Dermis microvascular lymphatic vessel endothelial cell (primary cell): Measurements from ENCODE around the gene RIPOR2. TPM values are rescaled to one million over a fixed set of nuclear protein-coding genes. Genes with fewer than 3 reads are reported as not detected.

Source experiments
- DNase-seq, 2 donors: peaks; one replicate each; pipeline versions ENCODE4 v3.0.0 to v3.0.0-alpha.2; 2010; ENCODE audit warnings: low read depth in 2 of 2
- total RNA-seq: library from RNA; depleted of rRNA; stranded (reverse); fragments of >200 nt; gene quantifications from 2 replicates; pipeline ENCODE4 v1.2.1, GENCODE V29; 2014

The RIPOR2 gene
- total RNA-seq, 1 donor from 2014 or later, result 0.13 TPM

DNA sequence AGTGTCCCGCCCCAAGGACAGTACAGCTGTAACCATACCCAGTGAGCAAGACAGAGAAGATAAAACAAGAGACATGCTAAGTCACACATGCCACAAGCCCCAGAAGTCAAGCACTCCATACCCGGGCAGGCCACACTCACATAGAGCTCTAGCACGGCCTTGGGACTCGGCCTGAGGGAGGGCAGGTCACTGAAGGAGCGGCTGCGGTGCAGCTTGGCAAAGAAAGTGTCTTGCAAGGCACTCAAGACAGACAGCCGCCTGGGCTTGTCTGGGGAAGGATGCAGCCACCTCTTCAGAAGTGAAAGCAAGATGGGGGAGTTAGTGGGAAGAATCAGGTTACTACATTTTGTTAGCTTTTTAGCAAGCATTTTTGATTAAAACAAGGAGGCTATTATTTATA, 88.4 kb downstream of the RIPOR2 start:
- no peak for DNase-seq

DNA sequence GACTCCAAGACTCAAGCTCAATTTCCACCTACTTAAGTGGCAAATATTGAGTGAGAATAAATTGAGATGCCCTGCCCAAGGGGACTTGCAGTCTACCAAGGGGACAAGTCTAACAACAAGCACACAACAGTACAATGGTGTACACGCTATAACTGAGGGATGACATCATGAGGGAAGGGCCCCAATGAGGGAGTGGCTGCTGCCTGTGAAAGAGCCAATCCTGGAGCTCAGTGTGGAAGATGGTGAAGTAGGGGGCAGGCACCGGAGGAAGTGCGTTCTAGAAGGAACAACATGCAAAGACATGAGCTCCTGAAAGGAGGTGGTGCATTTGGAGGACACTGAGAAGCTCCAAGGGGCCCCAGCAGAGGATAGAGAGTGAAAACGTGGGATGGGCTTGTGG, 90.2 kb downstream of the RIPOR2 start:
- DNase-seq, result no peak

DNA sequence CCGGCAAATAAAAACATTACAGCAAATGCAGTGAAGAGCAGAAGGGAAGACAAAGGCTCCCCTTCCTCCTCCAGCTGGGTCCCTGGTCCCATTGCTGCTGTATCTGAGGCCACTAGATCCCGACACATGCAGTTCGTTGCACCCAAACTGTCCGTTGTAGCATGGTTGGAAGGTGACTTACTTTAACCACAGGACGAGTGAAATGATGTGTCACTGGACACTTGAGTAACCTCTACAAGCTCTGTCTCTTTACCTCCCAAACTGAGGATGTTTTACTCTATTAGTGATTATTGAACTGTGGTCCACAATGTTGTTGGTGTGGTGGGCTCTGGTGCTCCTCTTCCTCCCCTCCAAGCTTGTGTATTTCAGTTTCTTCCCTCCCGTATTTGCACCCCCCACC, 90.9 kb downstream of the RIPOR2 start:
- DNase-seq, result no peak

DNA sequence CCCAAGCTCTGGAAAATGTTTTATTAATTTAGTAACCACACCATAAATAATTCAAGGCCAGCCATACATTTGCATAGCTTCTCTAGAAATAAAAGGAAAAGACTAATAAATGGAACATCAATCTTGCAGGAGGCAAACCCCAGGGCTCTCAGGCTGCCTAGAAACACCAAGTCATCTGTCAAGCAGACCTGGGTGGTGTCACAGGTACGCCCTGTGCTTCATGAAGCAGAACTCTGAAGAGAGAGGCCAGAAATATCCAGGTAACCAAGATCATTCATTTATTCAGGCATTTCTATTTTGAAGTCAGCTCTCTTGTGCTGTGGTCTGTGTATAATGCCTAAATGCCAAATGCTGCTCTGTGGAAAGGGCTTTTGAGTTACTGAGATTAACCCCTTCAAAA, 91.7 kb downstream of the RIPOR2 start:
- DNase-seq, result no peak

DNA sequence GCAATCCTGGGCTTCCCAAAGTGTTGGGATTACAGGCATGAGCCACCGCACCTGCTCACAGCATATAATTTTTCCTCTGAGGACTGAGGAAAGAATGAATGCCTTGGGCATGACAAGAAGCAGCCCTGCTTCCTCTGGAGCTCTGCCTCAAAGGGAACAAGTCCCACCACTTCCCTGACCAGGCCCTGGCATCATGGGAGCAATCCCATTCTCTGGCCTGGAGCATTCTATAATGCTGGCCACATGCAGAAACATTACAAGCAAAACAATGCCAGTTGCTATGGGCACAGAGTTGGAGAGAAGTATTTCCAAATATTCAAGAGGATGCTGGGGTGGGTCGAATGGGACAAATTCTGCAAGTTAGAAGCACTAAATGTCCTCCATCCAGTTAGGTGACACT, 95.6 kb downstream of the RIPOR2 start:
- DNase-seq, result no peak

DNA sequence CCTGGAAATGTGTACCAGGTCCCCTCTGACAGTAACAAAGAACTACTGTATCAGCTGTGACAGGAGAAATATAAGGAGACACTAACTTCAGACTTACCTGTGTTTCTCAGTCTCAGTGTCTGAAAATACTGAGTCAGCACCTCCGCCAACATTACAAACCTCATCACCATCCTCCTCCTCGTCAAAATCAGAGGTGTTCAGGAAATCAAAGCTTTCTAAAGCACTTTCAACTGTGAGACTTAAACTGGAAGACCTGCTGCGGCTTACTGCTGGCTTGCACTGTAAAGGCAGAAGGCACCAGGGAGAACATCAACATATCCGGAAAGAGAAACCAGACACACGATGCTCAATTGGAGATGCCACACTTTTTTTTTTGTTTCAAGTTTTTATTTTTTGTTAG, 96.8 kb downstream of the RIPOR2 start:
- no peak for DNase-seq

DNA sequence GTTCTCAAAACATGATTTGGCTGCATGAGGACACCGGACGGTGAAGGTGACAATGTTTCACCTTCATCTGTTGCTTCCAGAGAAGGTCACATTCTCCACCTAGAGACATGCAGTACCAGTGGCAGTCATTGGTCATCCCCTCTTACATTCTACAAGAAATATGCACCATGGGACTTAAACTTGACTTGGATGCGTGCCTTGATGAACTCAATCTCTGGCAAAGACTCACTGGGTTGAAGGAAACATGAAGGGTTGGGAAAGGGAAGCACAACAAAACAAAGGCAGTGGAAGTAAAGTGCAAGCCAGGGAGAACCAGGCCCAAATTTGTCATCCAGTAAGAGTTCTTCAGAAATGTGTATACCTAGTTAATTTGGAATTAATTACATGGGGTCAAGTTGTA, 97.7 kb downstream of the RIPOR2 start:
- DNase-seq, result no peak

DNA sequence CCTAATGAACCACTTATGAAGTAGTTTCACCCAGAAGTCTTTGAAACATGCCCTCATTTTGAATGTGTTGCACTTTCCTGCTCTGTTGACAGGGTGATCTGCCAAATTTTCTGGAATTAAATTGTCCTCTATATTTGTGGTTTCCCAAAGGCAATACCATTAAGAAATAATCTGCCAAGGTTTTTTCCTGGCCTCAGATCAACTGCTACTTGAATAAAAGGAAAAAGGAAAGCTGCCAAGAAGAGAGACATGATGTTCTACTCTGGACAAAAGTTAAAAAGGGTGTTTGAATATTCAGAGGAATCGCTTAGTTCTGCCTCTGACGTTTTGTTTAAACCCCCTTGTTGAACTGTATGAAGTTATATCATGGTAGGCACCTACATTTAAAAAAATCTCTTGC, 99.7 kb downstream of the RIPOR2 start:
- no peak for DNase-seq

DNA sequence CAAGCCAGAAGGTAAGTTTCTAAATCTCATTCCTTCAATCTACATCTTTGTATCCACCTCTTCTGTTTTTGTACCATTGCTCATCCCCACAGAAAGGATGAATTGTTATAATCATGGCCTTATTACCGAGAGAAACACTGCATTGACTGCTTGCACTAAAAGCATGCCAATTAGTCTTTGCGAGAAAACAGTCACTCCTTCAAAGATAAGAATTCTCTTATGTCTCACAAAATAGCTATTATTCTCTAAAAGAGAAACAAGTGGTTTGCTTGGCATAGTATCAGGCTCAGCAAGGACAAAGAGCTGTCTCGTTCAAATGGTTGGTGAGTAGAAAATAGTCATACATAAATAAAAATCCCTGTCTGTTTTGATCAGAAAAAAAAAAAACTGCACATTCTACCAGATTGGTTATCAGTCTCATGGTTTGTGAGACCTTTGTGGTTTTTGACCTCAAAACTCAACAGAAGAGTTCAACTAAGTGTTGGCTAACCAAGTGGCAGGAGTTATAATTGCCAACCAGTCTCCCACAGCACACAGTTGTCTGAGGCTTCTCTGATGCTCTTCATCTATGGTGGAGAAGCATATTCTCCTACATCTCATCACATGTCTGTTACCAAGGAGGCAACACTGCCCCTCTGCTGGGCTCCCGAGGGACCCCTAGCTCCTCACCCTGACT, 101.9 kb downstream of the RIPOR2 start:
- no peak for DNase-seq

DNA sequence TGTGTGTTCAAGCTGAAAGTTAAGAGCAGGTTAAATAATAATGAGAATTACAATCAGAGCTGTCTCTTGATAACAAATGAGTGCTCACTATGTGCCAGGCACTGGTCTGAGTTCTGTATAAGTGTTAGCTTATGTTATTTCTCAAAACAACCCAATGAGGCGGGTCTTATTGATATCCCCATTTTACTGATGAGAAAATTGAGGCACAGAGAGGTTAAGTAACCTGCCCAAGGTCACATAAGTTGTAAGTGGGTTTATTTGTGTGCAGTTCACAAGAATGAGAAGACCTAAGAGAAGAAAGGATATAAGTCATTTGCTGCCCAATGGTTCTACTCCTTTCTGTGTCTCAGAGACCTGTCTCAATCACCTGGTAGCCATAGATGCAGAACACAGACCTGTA, 103.0 kb downstream of the RIPOR2 start:
- DNase-seq, result no peak

DNA sequence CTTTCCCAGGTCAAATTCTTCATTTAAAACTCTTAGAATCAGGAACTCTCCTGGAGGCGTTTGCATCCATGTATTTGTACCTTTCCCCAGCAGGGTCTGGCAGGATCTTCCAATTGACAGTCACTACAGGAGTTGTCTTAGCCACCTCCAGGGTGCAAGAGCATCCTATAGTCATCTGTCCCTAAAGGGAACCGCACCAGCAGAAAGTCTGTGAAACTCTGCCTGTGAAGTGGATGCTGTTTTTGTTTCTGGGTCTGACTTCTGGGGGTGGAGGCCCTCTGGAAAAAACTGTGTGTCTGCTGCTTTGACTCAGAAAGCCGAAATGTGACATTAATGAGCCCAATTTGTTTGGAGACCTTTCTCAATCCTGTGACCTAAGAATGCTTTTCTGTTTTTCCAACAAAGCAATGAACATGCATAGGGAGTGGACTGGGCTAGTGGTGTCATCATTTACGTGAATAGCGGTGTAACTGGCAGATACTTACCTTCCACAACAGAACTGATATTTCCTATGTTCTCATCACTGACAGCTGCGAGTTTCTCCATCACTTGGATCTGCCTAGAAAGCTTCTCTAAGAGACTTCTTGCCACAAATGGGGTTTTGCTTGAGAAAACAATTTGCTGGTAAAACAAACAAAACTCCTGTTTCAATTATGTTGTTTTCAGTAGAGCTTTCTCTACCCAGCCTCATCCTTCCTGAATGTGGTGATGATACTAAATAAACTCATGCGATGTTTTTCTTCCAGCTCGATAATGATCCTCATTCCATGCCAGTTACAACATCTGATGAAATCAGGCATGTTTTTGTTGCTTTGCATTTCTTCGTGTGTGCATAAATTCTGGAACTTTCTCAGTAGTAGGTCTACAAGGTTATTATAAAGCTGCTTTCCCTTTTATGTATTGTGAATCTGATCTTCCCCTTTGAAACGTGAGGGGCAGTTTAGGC, 103.7 kb downstream of the RIPOR2 start:
- peak in 1 of 2 donors; percentile 25 for DNase-seq

DNA sequence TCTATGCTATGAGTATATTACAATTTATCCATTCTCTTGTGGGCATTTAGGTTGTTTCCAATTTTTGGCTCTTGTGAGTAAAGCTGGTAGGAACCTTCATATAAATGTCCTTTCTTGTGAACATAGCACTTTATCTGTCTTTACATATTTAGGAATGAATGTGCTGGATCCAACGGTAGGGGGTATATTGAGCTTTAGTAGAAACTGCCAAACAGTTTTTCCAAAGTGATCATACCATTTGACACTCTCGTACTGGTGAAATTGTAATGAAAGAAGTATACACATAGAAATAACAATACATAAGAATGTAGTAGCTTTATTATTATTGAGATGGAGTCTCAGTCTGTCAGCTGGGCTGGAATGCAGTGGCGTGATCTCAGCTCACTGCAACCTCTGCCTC, 106.1 kb downstream of the RIPOR2 start:
- no peak for DNase-seq

DNA sequence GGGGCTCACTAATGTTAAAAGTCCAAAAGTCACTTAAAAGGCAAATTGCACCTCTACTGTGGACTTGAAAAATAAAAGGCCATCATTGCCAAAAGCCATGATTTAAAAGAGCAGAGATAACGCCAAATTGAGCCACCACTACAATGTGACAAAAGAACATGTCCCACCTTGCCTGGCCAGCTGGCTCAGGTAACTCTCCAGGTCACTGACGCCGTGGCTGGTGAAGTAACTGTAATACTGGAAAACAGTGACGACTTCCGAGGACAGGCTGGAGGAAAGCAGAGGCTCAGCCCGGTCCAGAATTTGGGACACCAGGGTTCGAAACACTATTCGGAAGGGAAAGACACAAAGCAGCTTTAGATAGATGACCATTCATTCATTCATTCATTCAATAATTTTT, 107.8 kb downstream of the RIPOR2 start:
- no peak for DNase-seq

DNA sequence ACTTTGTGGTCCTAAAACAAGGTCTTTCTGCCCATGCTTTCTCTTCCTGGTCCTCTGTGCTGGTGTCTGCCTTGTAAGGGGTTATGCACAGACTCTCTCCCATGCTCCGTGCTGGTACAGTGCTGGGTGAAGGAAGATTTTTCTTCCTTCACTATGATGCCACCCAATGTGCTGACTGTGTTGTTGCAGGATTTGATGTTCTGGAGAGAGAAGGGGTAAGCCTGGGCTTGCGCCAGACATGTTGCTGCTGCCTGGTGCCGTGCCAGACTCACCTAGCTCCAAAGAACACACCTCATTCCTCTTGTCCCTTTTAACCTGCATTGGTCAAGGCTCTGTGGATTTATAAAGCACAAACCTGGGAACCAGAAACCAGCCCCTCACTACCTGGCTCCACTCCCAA, 108.6 kb downstream of the RIPOR2 start:
- DNase-seq, result no peak

DNA sequence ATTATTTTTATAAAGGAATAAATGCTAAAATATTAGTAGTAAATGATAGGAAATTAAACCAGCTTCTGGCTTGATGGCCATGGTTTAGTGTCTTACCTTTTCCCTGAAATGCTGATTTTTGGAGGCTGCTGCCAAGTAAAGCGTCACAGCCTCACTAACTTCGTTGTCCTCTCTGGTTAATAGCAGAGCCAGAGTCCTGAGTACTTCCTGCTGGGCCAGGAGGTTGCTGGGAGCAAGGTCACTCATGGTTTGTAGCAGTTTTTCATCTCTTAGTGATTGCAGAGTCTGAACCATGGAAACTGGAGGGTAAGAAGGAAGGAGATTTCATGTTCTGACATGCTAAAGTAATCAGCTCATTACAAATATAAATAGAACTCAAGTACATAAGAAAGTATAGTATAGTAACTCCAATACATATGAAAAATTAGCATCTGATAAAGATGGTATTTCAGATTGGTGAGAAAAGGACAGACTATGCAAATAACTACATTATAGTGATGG, 110.6 kb downstream of the RIPOR2 start:
- DNase-seq, result no peak

DNA sequence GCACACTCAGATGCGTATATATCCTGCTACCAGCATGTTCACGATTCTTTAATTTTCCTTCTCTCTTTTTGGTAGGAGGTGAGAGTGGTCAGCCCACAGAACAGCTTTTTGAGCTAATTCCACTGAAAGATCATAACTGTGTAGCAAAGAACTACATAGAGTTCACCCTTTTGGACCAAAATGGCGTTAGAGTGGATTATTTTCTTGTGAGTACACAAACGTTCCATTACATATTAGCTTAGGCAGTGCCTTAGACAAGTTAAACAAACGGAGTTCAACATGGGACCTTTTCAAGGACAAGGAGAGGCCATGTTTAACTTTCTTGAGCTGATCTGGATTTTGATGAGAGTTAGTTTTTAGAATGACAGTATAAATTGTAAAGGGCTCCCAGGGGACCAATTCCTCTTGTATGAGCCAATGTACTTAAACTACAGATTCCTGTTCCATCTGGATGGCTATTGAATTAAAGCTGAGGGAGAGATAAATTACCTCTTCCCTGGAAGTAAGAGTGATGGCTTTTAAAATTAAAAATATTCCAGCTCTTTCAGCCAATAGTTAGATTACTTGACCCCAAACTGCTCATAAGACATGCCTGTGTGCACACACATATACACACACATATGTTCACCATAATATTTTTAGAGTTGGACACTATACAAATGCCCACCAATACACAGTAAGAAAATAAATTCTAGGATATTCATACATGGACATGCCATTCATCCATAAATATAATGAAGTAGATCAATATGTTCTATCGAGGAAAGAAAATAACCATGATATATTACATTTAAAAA, 111.4 kb downstream of the RIPOR2 start:
- no peak for DNase-seq

DNA sequence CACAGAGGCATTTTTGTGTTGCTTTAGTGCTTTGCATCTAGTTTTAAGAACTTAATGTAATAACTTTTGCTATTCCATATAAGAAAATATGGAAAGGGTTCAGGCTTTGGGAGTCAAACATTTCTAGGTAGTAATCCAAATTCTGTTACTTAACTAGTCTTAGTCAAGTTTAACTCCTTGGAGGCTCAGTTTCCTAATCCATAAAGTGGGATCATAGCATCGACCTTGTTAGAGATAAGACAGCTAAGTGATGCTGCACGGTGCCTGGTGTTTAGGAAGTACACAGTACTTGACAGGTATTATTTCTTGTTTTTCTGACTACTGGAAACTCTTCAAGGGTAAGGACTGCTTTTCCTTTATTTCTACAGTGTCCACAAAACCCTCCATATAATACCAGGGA, 112.6 kb downstream of the RIPOR2 start:
- no peak for DNase-seq

DNA sequence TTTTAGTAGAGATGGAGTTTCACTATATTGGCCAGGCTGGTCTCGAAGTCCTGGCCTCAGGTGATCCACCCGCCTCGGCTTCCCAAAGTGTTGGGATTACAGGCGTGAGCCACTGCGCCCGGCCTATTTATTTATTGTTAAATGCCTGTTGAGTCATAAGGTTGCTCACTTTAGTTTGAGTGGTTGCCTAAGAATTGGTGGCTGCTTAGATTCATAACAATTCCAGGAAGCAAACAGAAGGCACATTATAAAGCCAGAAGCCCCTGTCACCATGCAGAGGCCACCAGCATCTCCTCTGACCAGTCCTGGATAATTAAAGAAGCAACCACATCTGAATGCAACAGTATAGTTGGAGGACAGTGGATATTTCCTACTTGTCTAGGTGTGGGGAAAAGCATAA, 113.1 kb downstream of the RIPOR2 start:
- DNase-seq, result no peak

DNA sequence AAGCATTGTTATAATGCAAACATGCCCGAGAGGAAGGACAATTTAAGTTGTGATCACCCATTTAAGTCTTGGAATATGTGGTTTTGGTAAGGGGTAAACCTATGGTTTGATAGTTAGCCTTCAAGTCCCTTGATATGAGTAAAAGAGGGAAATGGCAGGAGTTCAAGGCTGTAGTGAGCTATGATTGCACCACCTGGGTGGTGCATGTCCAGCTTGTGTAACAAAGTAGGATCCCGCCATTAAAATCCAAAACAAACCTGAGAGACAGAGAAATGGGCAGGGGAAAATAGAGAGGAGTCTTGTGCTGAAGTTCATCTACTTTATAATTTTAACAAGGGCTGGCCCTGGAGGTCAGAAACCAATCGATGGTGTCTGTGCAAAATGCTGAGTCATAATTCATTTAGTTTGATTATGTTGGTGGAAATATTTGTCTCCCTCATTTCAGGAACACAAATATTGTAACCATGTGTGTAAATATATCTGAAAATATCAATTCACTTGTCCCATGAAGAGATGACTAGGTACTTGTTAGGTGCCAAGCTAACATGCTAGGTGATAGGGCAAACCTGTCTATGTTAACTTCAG, 113.8 kb downstream of the RIPOR2 start:
- DNase-seq, result no peak

DNA sequence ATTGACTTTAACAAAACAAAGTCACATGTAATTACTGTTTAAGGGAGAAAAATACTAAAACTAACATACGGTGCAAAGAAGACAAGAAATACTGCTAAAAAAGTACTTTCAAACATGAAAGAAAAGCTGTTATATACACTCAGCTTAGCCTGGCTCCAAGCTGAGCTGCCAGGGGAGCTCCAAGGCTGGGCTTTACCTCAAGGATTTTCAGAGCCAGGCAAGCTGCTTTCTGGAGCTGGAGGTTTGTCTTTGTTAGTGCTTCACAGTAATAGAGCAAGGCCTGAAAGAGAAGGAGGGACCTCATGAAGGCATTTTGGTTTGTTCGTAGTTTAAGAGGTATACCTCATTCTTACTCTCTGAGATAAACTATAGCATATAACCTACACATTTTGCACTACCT, 117.4 kb downstream of the RIPOR2 start:
- DNase-seq, result no peak

DNA sequence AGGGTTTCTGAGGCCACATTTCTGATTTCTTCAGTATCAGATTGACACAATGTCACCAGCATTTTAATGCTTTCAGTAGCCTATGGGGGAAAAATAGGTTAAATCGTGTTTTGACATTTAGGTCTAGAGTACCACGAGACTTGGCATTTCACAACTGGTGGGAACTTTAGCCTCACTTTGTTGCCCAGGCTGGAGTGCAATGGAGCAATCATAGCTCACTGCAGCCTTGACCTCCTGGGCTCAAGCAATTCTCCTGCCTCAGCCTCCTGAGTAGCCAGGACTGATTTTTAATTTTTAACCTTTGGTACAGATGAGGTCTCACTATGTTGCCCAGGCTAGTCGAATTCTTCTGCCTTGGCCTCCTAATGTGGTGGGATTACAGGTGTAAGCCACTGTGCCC, 126.0 kb downstream of the RIPOR2 start:
- no peak for DNase-seq

DNA sequence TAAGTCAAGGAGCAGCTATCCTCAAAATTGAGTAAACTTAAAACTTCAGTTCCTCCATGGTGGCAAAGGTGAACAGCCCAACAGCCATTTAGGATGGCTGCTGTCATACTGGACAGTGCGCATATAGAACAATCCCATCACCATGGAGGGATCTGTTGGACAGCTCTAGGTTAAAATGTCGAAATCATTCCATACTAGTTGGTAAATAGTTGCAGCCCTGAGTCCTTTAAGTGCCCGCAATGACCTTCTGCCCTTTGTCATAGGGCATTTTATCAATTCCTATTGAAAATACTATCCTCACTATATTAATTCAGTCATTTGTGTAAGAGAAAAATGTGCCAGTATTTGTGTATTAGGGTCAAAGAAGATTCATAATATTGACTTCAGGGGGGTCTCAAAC, 128.2 kb downstream of the RIPOR2 start:
- DNase-seq, result no peak
